Measurements from ENCODE around the gene DYNC2H1.

Gene DYNC2H1

GRCh38 chr11:103413266-103413888 lies 304.2 kb downstream of the DYNC2H1 start:
- Histone ChIP-seq H3K27me3 (ENCODE audit: insufficient read depth, poor library complexity, severe bottlenecking) (no peaks in the 10 kb centered on the region), H3K4me3 (replicated peaks; ENCODE audit: insufficient read depth, low read length) (no peak overlapping the region), H3K27ac (replicated peaks) (no peak overlapping the region)
- no peak for TF ChIP-seq GABPA (IDR thresholded peaks at IDR 0.05; ENCODE audit: low read depth)
- TF ChIP-seq SPI1 (IDR thresholded peaks at IDR 0.05; ENCODE audit: borderline replicate concordance, low read depth): no peak
- TF ChIP-seq, protein P1, sequence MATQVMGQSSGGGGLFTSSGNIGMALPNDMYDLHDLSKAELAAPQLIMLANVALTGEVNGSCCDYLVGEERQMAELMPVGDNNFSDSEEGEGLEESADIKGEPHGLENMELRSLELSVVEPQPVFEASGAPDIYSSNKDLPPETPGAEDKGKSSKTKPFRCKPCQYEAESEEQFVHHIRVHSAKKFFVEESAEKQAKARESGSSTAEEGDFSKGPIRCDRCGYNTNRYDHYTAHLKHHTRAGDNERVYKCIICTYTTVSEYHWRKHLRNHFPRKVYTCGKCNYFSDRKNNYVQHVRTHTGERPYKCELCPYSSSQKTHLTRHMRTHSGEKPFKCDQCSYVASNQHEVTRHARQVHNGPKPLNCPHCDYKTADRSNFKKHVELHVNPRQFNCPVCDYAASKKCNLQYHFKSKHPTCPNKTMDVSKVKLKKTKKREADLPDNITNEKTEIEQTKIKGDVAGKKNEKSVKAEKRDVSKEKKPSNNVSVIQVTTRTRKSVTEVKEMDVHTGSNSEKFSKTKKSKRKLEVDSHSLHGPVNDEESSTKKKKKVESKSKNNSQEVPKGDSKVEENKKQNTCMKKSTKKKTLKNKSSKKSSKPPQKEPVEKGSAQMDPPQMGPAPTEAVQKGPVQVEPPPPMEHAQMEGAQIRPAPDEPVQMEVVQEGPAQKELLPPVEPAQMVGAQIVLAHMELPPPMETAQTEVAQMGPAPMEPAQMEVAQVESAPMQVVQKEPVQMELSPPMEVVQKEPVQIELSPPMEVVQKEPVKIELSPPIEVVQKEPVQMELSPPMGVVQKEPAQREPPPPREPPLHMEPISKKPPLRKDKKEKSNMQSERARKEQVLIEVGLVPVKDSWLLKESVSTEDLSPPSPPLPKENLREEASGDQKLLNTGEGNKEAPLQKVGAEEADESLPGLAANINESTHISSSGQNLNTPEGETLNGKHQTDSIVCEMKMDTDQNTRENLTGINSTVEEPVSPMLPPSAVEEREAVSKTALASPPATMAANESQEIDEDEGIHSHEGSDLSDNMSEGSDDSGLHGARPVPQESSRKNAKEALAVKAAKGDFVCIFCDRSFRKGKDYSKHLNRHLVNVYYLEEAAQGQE (IDR thresholded peaks at IDR 0.05; ENCODE audit: insufficient replicate concordance, low read depth): no peak
- TF ChIP-seq POLR2AphosphoS5 (IDR thresholded peaks at IDR 0.05; ENCODE audit: low read depth): no peak
- TF ChIP-seq CTCF (IDR thresholded peaks at IDR 0.05; ENCODE audit: insufficient read depth, low read length): no peak
- no peak for DNase-seq (ENCODE audit: low read depth in 1 of 2, low spot score in 1 of 2)

- TF ChIP-seq POLR2AphosphoS5 (IDR thresholded peaks at IDR 0.05; ENCODE audit: low read depth): no peak
- no peak for TF ChIP-seq SPI1 (IDR thresholded peaks at IDR 0.05; ENCODE audit: borderline replicate concordance, low read depth)
- TF ChIP-seq, protein P1 (IDR thresholded peaks at IDR 0.05; ENCODE audit: insufficient replicate concordance, low read depth): no peak
- no peak for TF ChIP-seq CTCF (IDR thresholded peaks at IDR 0.05; ENCODE audit: insufficient read depth, low read length)
- no peak for TF ChIP-seq GABPA (IDR thresholded peaks at IDR 0.05; ENCODE audit: low read depth)
Measured at GRCh38 chr11:103418014-103418413, 308.8 kb downstream of the DYNC2H1 start.

DNA sequence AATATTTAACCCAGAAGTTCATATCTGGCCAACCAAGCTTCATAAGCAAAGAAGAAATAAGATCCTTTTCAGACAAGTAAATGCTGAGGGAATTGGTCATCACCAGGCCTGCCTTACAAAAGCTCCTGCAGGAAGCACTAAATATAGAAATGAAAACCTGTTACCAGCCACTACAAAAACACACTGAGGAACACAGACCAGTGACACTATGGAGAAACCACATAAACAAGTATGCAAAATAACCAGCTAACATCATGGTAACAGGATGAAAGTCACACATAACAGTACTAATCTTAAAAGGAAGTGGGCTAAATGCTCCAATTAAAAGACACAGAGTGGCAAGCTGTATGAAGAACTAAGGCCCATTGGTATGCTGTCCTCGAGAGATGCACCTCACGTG lies 311.4 kb downstream of the DYNC2H1 start:
- Histone ChIP-seq H3K4me3 (replicated peaks; ENCODE audit: insufficient read depth, low read length) (no peak overlapping the region), H3K27ac (replicated peaks) (no peak overlapping the region), H3K27me3 (ENCODE audit: insufficient read depth, poor library complexity, severe bottlenecking) (no peaks in the 10 kb centered on the region)
- TF ChIP-seq POLR2AphosphoS5 (IDR thresholded peaks at IDR 0.05; ENCODE audit: low read depth) (no peak), CTCF (IDR thresholded peaks at IDR 0.05; ENCODE audit: insufficient read depth, low read length) (no peak), SPI1 (IDR thresholded peaks at IDR 0.05; ENCODE audit: borderline replicate concordance, low read depth) (no peak)
- TF ChIP-seq, protein P1 (IDR thresholded peaks at IDR 0.05; ENCODE audit: insufficient replicate concordance, low read depth): no peak
- DNase-seq (ENCODE audit: low read depth in 1 of 2, low spot score in 1 of 2): no peak

More at GRCh38 chr11:103418014-103418413, 308.8 kb downstream of the DYNC2H1 start:
- H3K4me3 ChIP-seq (replicated peaks; ENCODE audit: insufficient read depth, low read length): no peak overlapping the region
- H3K27me3 ChIP-seq (ENCODE audit: insufficient read depth, poor library complexity, severe bottlenecking): no peaks in the 10 kb centered on the region
- no peak overlapping the region for H3K27ac ChIP-seq (replicated peaks)
- no peak for DNase-seq (ENCODE audit: low read depth in 1 of 2, low spot score in 1 of 2)

All from HL-60 (cell line).